Measurements from ENCODE around the gene S100A5. TPM values are rescaled to one million over a fixed set of nuclear protein-coding genes. Genes with fewer than 3 reads are reported as not detected.
A peak's percentile ranks its signal among the peaks of the same experiment; 100 is the strongest.

The S100A5 gene
- total RNA-seq, 1 experiment from 2014 or later = not detected

- H3K27ac ChIP-seq = no peak overlapping the region; the same call in 1 of the 2 replicates
- DNase-seq (ENCODE audit: low read depth in 1 of 2, low spot score in 2 of 2) = no peak
- peaks cover 62% of the 10 kb centered on the region for H3K4me1 ChIP-seq (replicated peaks)
Observed at GRCh38 chr1:153547560-153548551, 7.1 kb upstream of the S100A5 start.

GRCh38 chr1:153546796-153547559 is 6.2 kb upstream of the S100A5 start:
- H3K4me1 ChIP-seq (replicated peaks) = peaks cover 55% of the 10 kb centered on the region
- no peak for DNase-seq (ENCODE audit: low read depth in 1 of 2, low spot score in 2 of 2)
- H3K36me3 ChIP-seq = no peaks in the 10 kb centered on the region
- H3K27me3 ChIP-seq (replicated peaks) = no peaks in the 10 kb centered on the region
- H3K4me3 ChIP-seq = no peak overlapping the region
- H3K27ac ChIP-seq = no peak overlapping the region
- H3K9me3 ChIP-seq (replicated peaks) = no peaks in the 10 kb centered on the region

More at GRCh38 chr1:153547560-153548551, 7.1 kb upstream of the S100A5 start:
- no peaks in the 10 kb centered on the region for H3K9me3 ChIP-seq (replicated peaks)
- H3K4me3 ChIP-seq = no peak overlapping the region
- no peaks in the 10 kb centered on the region for H3K36me3 ChIP-seq
- H3K27me3 ChIP-seq (replicated peaks) = no peaks in the 10 kb centered on the region

- DNase-seq (ENCODE audit: low read depth in 1 of 2, low spot score in 2 of 2) = no peak
- H3K4me3 ChIP-seq = no peak overlapping the region
- no peaks in the 10 kb centered on the region for H3K9me3 ChIP-seq (replicated peaks)
- no peaks in the 10 kb centered on the region for H3K27me3 ChIP-seq (replicated peaks)
- H3K27ac ChIP-seq = no peak overlapping the region
- H3K4me1 ChIP-seq (replicated peaks) = peaks cover 51% of the 10 kb centered on the region
- H3K36me3 ChIP-seq = no peaks in the 10 kb centered on the region
Observed at GRCh38 chr1:153546371-153546770, 5.6 kb upstream of the S100A5 start.

- no peak within 1 kb of the TSS for H3K4me3 ChIP-seq
- no peaks in the 10 kb centered on the region for H3K27me3 ChIP-seq (replicated peaks)
- peak; percentile 91 to 95 for DNase-seq (ENCODE audit: low read depth in 1 of 2, low spot score in 2 of 2)
- no peaks in the 10 kb centered on the region for H3K9me3 ChIP-seq (replicated peaks)
- H3K36me3 ChIP-seq = no peaks in the 10 kb centered on the region
- peaks cover 58% of the 10 kb centered on the region for H3K4me1 ChIP-seq (replicated peaks)
- H3K27ac ChIP-seq = no peak within 1 kb of the TSS
Observed at GRCh38 chr1:153545067-153546055, 4.6 kb upstream of the S100A5 start, which contains the start of gene S100A4. TSS of gene S100A4 (minus strand) at chr1:153545806. CDS start at chr1:153544794, 1,012 bp downstream.

- Histone ChIP-seq H3K4me1 (replicated peaks) (peaks cover 52% of the 10 kb centered on the region), H3K27ac (no peak overlapping the region), H3K36me3 (no peaks in the 10 kb centered on the region), H3K4me3 (no peak overlapping the region), H3K27me3 (replicated peaks) (no peaks in the 10 kb centered on the region), H3K9me3 (replicated peaks) (no peaks in the 10 kb centered on the region)
- no peak for DNase-seq (ENCODE audit: low read depth in 1 of 2, low spot score in 2 of 2)
Observed at GRCh38 chr1:153544453-153545066, 3.8 kb upstream of the S100A5 start.

GRCh38 chr1:153543736-153544135 is 3.0 kb upstream of the S100A5 start:
- no peak for DNase-seq (ENCODE audit: low read depth in 1 of 2, low spot score in 2 of 2)
- Histone ChIP-seq H3K27me3 (replicated peaks) (no peaks in the 10 kb centered on the region), H3K9me3 (replicated peaks) (no peaks in the 10 kb centered on the region), H3K4me1 (replicated peaks) (peaks cover 44% of the 10 kb centered on the region), H3K36me3 (no peaks in the 10 kb centered on the region), H3K4me3 (no peak overlapping the region), H3K27ac (no peak overlapping the region)

- Histone ChIP-seq H3K4me3 (no peak overlapping the region), H3K36me3 (no peaks in the 10 kb centered on the region), H3K4me1 (replicated peaks) (peaks cover 38% of the 10 kb centered on the region), H3K27ac (no peak overlapping the region), H3K27me3 (replicated peaks) (no peaks in the 10 kb centered on the region), H3K9me3 (replicated peaks) (no peaks in the 10 kb centered on the region)
- no peak for DNase-seq (ENCODE audit: low read depth in 1 of 2, low spot score in 2 of 2)
Observed at GRCh38 chr1:153542956-153543711, 2.4 kb upstream of the S100A5 start.

GRCh38 chr1:153541641-153542590 is 1.2 kb upstream of the S100A5 start:
- Histone ChIP-seq H3K27ac (no peak overlapping the region), H3K36me3 (no peaks in the 10 kb centered on the region), H3K27me3 (replicated peaks) (no peaks in the 10 kb centered on the region), H3K4me3 (no peak overlapping the region), H3K9me3 (replicated peaks) (no peaks in the 10 kb centered on the region), H3K4me1 (replicated peaks) (peaks cover 31% of the 10 kb centered on the region)
- no peak for DNase-seq (ENCODE audit: low read depth in 1 of 2, low spot score in 2 of 2)

- H3K4me1 ChIP-seq (replicated peaks) = peaks cover 32% of the 10 kb centered on the region
- DNase-seq (ENCODE audit: low read depth in 1 of 2, low spot score in 2 of 2) = no peak
- H3K27ac ChIP-seq = no peak overlapping the region
- H3K27me3 ChIP-seq (replicated peaks) = no peaks in the 10 kb centered on the region
- H3K36me3 ChIP-seq = peaks cover 12% of the 10 kb centered on the region
- H3K4me3 ChIP-seq = no peak overlapping the region
- H3K9me3 ChIP-seq (replicated peaks) = no peaks in the 10 kb centered on the region
Observed at GRCh38 chr1:153539395-153540093, 1.2 kb downstream of the S100A5 start.

- no peaks in the 10 kb centered on the region for H3K27me3 ChIP-seq (replicated peaks)
- H3K4me3 ChIP-seq = no peak overlapping the region
- H3K9me3 ChIP-seq (replicated peaks) = no peaks in the 10 kb centered on the region
- DNase-seq (ENCODE audit: low read depth in 1 of 2, low spot score in 2 of 2) = no peak
- peaks cover 24% of the 10 kb centered on the region for H3K36me3 ChIP-seq
- H3K27ac ChIP-seq = no peak overlapping the region
- peaks cover 36% of the 10 kb centered on the region for H3K4me1 ChIP-seq (replicated peaks)
Observed at GRCh38 chr1:153538315-153538821, 2.4 kb downstream of the S100A5 start.

GRCh38 chr1:153537376-153537730 is 3.4 kb downstream of the S100A5 start:
- H3K36me3 ChIP-seq = peaks cover 29% of the 10 kb centered on the region
- no peaks in the 10 kb centered on the region for H3K9me3 ChIP-seq (replicated peaks)
- H3K27ac ChIP-seq = no peak overlapping the region
- DNase-seq (ENCODE audit: low read depth in 1 of 2, low spot score in 2 of 2) = no peak
- peaks cover 44% of the 10 kb centered on the region for H3K4me1 ChIP-seq (replicated peaks)
- no peaks in the 10 kb centered on the region for H3K27me3 ChIP-seq (replicated peaks)
- no peak overlapping the region for H3K4me3 ChIP-seq

Measured in SJSA1 (cell line).